Muscle of back (tissue), 11 donors: Measurements from ENCODE around the gene KLF5. TPM values are rescaled to one million over a fixed set of nuclear protein-coding genes. Genes with fewer than 3 reads are reported as not detected.
A peak's percentile ranks its signal among the peaks of the same experiment; 100 is the strongest.
"Not testable (repeated sequence)": the region's sequence is repeated elsewhere in the genome, so short reads cannot be mapped to it uniquely, and the experiment has no call there.

ENCODE experiments used
- DNase-seq, 3 donors: peaks; one replicate each; pipeline versions ENCODE4 v3.0.0 to v3.0.0-alpha.2; 2013
- polyA plus RNA-seq, 10 donors: library from polyadenylated mRNA; unstranded; fragments of 120-200 nt; gene quantifications; one replicate each; pipeline ENCODE4 v1.2.1, GENCODE V29; 2013; ENCODE audit not compliant: insufficient read length in 10 of 10

The KLF5 gene
- polyA plus RNA-seq, 10 donors = 25.9 to 84.5 (median 32.7) TPM

- DNase-seq = no peak
Observed at GRCh38 chr13:73082471-73082870, 23.7 kb downstream of the KLF5 start.

DNA sequence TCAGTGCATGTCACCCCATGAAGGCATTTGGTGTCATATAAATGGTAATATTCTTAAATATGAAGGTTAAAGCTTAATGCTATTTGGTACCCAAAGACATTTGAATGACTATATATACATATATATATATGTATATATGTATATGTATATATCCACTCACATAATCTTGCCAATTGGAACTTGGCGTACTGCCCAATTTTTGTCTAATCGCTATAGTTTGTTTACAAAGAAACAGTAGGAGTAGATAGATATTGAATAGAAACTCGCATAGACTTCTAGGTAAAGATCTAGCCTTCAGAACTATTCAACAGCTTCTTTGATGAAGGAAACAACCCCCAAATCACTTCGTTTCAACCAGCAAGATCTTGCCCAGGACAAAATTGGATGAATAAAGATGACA lies 24.1 kb downstream of the KLF5 start:
- DNase-seq = no peak

GRCh38 chr13:73088332-73088935 lies 29.6 kb downstream of the KLF5 start:
- no peak for DNase-seq

DNA sequence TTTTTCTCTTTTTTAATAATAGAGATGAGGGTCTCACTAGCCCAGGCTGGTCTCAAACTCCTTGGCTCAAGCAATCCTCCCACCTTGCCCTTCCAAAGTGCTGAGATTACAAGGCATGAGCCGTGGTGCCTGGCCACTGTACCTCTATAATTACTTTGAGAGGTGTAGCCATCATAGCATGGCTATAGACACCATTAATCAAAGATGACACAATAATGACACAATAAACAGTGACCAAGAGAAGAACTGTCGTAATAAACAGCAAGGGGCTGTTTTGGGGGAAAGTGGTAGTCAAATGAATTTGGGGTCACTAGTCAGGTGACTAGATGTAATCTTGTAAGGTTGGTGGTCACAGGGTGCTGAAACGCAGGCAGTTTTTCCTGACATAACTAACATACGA lies 30.4 kb downstream of the KLF5 start:
- DNase-seq = no peak

GRCh38 chr13:73090116-73090822 lies 31.5 kb downstream of the KLF5 start:
- peak in 1 of 3 donors; percentile 45 for DNase-seq

GRCh38 chr13:73090823-73091187 lies 32.0 kb downstream of the KLF5 start:
- DNase-seq = no peak

- DNase-seq = peak; percentile 44 to 84 (median 73)
Observed at GRCh38 chr13:73092829-73093228, 34.0 kb downstream of the KLF5 start.

- no peak for DNase-seq
Observed at GRCh38 chr13:73096173-73096572, 37.4 kb downstream of the KLF5 start.

GRCh38 chr13:73096638-73097037 lies 37.8 kb downstream of the KLF5 start:
- DNase-seq = no peak

DNA sequence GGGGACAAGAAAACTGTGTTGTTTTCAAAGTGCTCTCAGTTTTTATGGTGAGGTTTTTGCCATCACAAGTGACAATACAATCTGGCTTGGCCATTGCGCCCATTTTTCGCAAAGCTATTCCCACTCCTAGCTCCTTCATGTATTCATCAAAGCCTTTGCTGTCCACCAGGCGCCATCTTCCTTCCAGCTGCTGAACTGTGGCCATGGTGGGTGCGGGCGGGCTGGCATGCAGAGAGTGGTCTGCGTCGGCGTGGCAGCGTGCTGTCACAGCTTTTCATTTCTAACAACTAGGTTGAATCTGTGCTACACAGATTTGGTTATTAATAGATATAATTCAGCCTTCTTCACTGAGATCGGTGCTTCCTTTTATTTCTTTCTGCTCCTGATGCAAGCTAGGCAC lies 42.0 kb downstream of the KLF5 start:
- not testable (repeated sequence) for DNase-seq

DNA sequence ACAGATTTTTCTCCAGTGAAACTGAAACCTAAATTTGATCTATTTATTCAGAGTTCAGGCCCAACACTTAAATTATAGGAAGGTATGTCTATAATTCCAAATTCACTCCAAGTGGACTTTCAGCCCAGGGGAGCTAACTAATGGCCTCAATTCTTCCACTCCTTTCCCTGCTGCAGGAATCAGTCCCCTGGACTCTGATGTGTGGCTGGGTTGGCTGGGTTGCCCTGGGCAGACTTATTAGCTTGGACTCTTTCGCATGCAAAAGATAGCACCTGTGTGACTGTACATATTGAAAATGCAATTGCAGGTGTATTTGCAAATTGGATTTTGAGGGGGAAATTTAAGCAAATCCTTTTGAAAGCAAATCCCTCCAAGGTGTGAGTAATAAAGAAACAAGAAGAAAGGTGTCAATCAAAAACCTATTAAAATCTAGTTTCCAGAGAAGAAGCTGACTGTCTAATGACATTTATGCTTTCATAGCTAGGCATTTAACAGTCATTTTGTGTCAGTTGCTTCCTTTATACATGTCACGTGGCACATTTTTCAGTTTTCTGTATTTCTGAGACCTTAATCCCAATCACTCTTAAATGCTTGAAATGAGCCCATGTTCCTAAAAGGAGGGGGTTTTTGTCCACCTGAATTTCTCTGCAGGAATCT lies 42.7 kb downstream of the KLF5 start:
- no peak for DNase-seq

DNA sequence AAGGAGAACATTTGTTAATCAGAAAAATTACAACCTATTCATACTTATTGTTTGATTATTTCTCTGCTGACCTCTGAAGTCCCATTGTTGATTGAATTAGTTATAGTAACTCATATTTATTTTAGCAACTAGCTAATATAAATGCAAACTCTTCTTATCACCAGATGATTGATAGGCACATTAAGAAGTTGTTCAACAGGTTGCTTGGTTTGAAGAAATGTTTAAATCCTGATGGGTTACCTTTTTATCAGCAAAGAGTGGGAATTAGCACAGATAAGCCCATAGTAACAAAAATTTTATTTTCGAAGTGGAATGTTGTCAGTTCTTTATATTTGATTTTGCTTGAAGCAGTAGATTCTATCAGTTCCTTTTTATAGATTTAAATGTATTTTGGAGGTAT lies 44.4 kb downstream of the KLF5 start:
- DNase-seq = no peak

DNA sequence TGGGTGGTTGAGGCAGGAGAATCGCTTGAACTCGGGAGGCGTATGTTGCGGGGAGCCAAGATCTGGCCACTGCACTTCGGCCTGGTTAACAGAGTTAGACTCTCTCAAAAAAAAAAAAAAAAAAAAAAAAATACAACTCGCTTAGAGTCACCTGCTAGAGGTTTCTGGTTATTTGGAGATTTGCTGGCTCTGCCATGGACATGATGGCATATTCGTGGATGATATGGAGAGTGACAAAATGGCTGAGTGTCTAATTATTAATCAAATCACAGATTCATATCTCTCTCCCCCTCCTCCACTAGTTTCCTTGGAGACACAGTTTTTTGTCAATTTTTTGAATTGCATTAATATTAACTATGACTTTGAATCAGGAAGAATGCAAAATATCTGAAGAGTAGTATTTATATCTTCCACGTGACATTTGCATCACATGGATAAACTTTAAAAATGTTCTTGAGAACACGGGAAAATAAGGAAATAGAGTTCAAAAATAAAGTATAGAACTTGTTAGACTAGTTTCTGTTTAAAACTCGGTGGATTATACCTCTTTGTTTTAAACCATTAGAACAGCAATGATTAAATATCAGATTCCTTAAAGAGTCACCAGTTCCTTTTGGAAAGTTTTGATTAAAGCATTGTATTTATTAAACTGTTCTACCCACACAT lies 47.8 kb downstream of the KLF5 start:
- no peak for DNase-seq

- DNase-seq = no peak
Observed at GRCh38 chr13:73107481-73107880, 48.7 kb downstream of the KLF5 start.

DNA sequence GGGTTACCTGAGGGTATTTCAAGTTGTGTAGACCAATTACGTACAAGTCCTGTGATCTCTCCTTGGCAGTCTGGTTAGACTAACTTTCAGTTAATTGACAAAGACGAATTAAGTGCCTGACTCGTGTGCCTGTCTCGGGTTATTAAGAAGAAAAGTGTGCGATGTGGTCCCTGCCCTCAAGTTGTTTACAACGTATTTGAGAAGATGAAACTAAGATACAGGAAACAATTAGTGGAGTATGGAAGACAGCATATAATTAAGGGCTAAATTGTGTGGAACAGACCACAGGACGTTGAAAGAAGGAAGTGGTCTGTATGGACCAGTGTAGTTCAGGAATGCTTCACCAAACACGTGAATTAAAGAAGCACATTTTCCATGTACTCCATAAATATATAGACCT lies 49.2 kb downstream of the KLF5 start:
- DNase-seq = no peak

GRCh38 chr13:73109288-73109899 lies 50.6 kb downstream of the KLF5 start:
- DNase-seq = no peak

- DNase-seq = no peak
Observed at GRCh38 chr13:73109969-73110368, 51.2 kb downstream of the KLF5 start.

GRCh38 chr13:73110814-73111213 lies 52.0 kb downstream of the KLF5 start:
- no peak for DNase-seq

- no peak for DNase-seq
Observed at GRCh38 chr13:73111331-73111730, 52.5 kb downstream of the KLF5 start.

- DNase-seq = no peak
Observed at GRCh38 chr13:73119612-73120011, 60.8 kb downstream of the KLF5 start.
